GM10266 (cell line): ENCODE results near the gene NDUFAF7.

Source experiments
- DNase-seq: peaks from one replicate; pipeline ENCODE4 v3.0.0; 2012; ENCODE audit errors: extremely low spot score
- TF ChIP-seq, protein P1 (sequence below): IDR thresholded peaks from 2 replicates; pipeline ENCODE4 v1.5.1; 2012; ENCODE audit warnings: mild to moderate bottlenecking, low read depth; ENCODE audit not compliant: control insufficient read depth, insufficient read depth; ENCODE audit errors: missing control alignments

Gene NDUFAF7

GRCh38 chr2:37244017-37244416 is 12.6 kb downstream of the NDUFAF7 start:
- peak; percentile 45 for DNase-seq
- TF ChIP-seq, protein P1, sequence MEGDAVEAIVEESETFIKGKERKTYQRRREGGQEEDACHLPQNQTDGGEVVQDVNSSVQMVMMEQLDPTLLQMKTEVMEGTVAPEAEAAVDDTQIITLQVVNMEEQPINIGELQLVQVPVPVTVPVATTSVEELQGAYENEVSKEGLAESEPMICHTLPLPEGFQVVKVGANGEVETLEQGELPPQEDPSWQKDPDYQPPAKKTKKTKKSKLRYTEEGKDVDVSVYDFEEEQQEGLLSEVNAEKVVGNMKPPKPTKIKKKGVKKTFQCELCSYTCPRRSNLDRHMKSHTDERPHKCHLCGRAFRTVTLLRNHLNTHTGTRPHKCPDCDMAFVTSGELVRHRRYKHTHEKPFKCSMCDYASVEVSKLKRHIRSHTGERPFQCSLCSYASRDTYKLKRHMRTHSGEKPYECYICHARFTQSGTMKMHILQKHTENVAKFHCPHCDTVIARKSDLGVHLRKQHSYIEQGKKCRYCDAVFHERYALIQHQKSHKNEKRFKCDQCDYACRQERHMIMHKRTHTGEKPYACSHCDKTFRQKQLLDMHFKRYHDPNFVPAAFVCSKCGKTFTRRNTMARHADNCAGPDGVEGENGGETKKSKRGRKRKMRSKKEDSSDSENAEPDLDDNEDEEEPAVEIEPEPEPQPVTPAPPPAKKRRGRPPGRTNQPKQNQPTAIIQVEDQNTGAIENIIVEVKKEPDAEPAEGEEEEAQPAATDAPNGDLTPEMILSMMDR, result no peak

DNA sequence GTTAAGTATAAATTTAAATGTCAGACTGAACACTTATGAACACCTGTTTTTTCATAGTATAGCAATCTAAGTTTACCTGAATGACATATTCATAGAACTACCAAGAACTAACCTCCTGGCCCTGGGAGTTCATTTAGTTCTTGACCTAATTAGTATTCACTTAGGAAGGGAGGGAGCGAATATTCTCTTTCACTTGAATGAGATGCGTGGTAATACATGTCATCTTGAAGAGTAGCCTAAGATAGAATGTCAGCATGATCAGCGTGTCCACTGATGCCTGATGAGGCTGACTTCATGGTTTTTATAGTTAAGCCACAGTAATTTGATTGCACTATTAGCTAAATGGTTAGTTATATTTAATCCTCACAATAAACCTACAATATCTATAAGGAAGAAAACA is 13.3 kb downstream of the NDUFAF7 start:
- no peak for DNase-seq
- TF ChIP-seq, protein P1, result no peak

GRCh38 chr2:37246205-37246604 is 14.7 kb downstream of the NDUFAF7 start:
- DNase-seq, result no peak
- TF ChIP-seq, protein P1, result no peak

DNA sequence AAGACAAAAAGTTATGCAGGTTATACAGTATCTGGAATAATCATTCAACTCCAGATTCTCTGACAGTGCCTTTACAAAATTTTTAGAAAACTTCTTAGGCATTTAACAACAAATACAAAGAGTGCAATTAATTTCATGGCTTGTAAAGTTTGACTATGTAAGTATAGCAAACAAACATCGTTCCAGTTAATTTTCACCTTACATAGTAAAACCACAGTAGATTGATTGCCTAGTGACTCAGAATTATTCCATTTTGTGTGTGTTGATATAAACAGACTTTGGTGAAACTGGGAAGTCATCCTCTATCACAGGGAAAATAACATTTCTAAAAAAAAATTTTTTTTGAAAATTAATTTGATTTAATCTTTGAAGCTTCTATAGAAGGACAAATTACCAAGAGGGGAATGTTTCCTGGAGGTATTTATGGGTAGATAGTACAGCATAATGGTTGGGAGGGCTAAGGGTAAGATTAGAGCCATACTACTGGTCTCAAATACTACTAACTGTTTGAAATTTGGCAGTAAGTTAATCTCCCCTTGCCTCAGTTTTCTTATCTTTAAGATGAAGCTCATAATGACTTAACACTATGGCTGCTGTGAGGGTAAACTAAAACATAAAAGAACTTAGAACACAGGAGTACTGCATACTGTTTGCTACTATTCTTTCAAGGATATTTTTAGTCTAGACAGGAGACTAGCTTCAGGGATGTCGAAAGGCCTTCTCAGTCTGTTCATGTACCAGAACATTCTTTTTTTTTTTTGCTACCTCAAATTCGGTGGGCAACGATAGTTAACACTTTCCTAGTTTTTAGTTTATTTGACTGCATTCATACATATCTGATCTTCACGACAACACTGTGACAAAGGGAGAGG is 19.6 kb downstream of the NDUFAF7 start:
- TF ChIP-seq, protein P1, result no peak
- DNase-seq, result no peak

DNA sequence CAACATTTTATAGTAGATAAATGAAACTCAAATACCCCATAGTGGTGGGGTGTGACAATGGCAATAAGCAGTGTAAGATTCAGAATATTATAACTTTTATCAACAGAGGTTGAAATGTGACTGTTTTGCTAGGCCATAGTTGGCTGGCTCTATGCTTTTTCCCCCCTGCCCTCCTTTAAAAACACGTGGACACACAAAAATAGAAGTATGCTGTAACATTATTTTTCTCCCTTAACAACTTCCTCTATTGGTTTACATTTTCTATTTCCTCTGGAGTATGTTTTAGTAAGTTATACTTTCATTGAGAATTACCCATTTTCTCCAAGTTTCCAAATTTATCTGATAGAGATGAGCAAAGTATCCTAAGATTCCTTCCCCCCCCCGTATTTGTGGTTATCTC is 31.1 kb downstream of the NDUFAF7 start:
- DNase-seq, result no peak
- TF ChIP-seq, protein P1, result no peak

DNA sequence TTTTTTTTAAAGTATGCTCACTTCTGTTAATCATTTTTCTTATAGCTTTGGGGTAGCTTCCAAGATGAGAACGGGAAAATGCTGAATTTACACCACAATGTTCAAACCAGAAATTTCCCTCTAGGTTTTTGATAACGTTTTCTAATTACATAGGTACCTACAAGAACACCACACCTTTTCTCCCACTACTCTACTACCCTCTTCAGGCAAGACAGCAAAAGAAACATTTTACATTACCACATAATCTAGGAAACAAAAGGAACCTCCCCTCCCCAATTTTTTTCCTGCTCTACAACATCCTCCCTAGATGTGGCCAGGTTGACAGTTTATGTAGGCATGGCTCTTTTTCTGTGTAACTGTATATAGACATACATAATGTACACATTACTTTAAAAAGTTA is 32.4 kb downstream of the NDUFAF7 start:
- DNase-seq, result no peak
- TF ChIP-seq, protein P1, result peak; percentile 3

DNA sequence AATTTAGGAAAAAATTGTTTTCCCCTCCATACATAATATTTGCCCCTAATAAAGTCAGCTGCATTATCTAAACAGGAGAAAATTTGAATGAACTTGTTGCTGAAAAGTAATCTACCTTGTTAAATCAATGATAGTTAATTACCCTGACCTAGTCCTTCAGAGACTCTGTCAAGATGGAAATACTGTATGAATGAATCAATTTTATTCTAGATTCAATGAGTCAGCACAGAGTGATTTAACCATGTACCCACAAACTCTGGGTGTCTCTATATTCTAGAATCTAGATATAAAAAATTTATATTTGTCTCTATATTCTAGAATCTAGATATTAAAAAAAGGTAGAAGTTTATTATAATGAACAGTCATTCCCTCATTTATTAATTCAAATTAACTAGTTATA is 36.2 kb downstream of the NDUFAF7 start:
- no peak for DNase-seq
- TF ChIP-seq, protein P1, result no peak
